GM23338 (cell line): ENCODE data around the gene PLD1. TPM values are rescaled to one million over a fixed set of nuclear protein-coding genes. Genes with fewer than 3 reads are reported as not detected.

Experiments
- ATAC-seq: fragments of 200-7000 bp; cut with Tn5 transposase; 3 replicates; pipeline ENCODE4 v1.9.1; 2020
- DNase-seq: peaks from one replicate; pipeline ENCODE4 v3.0.0-alpha.2; 2015; ENCODE audit warnings: low spot score
- H2AFZ ChIP-seq: fragments of 200-600 bp; sonication (generic); 2 replicates; pipeline ENCODE4 v1.8.0; 2016; ENCODE audit warnings: antibody characterized with exemption, mild to moderate bottlenecking, moderate library complexity
- H3F3A ChIP-seq: fragments of 200-600 bp; sonication (generic); replicated peaks from 2 replicates; pipeline ENCODE4 v1.8.0; 2017; ENCODE audit warnings: antibody characterized with exemption, mixed run types, low read depth
- H3K27ac ChIP-seq: fragments of 200-600 bp; sonication (generic); 2 replicates; pipeline ENCODE4 v1.6.1; 2016; ENCODE audit warnings: low read depth
- H3K27me3 ChIP-seq: fragments of 200-600 bp; sonication (generic); 2 replicates; pipeline ENCODE4 v1.8.0; 2016; ENCODE audit warnings: mild to moderate bottlenecking, mixed run types, moderate library complexity; ENCODE audit not compliant: insufficient read depth
- H3K36me3 ChIP-seq: fragments of 200-600 bp; sonication (generic); 2 replicates; pipeline ENCODE4 v1.8.0; 2016; ENCODE audit warnings: mild to moderate bottlenecking; ENCODE audit not compliant: insufficient read depth
- H3K4me1 ChIP-seq: fragments of 200-600 bp; sonication (generic); 2 replicates; pipeline ENCODE4 v1.8.0; 2016; ENCODE audit warnings: mild to moderate bottlenecking, moderate library complexity; ENCODE audit not compliant: insufficient read depth
- H3K4me2 ChIP-seq: fragments of 200-600 bp; sonication (generic); 2 replicates; pipeline ENCODE4 v1.7.1; 2017; ENCODE audit warnings: mixed run types
- H3K4me3 ChIP-seq: fragments of 200-600 bp; sonication (generic); 2 replicates; pipeline ENCODE4 v1.6.1; 2016; ENCODE audit warnings: mixed run types
- H3K79me2 ChIP-seq: fragments of 200-600 bp; sonication (generic); replicated peaks from 2 replicates; pipeline ENCODE4 v1.8.0; 2017; ENCODE audit warnings: mild to moderate bottlenecking; ENCODE audit not compliant: insufficient read depth
- H3K9me2 ChIP-seq: fragments of 200-600 bp; sonication (generic); 2 replicates; pipeline ENCODE4 v1.8.0; 2017; ENCODE audit not compliant: insufficient read depth
- H4K20me1 ChIP-seq: fragments of 200-600 bp; sonication (generic); replicated peaks from 2 replicates; pipeline ENCODE4 v1.8.0; 2017; ENCODE audit warnings: mild to moderate bottlenecking; ENCODE audit not compliant: insufficient read depth
- H3K27ac Mint-ChIP-seq: 2 replicates; pipeline ENCODE4 v1.8.0; 2020; ENCODE audit warnings: inconsistent platforms, mild to moderate bottlenecking, moderate library complexity, mixed read lengths
- H3K27me3 Mint-ChIP-seq: 3 replicates; pipeline ENCODE4 v1.8.0; 2022; ENCODE audit warnings: low read depth, mild to moderate bottlenecking, moderate library complexity, mixed read lengths, inconsistent platforms; ENCODE audit not compliant: insufficient read depth, poor library complexity
- H3K36me3 Mint-ChIP-seq: 3 replicates; pipeline ENCODE4 v1.8.0; 2021; ENCODE audit warnings: low read depth, mild to moderate bottlenecking, inconsistent platforms, moderate library complexity, mixed read lengths
- H3K4me1 Mint-ChIP-seq: 3 replicates; pipeline ENCODE4 v1.8.0; 2020; ENCODE audit warnings: mild to moderate bottlenecking, inconsistent platforms, mixed read lengths
- H3K4me3 Mint-ChIP-seq: 3 replicates; pipeline ENCODE4 v1.8.0; 2021; ENCODE audit warnings: moderate library complexity, mild to moderate bottlenecking, inconsistent platforms, mixed read lengths
- H3K9me3 Mint-ChIP-seq: 3 replicates; pipeline ENCODE4 v1.8.0; 2020; ENCODE audit warnings: moderate library complexity, mild to moderate bottlenecking, inconsistent platforms, mixed read lengths
- CREB1 ChIP-seq: fragments of 250-450 bp; sonication (Bioruptor Pico); IDR thresholded peaks from 2 replicates; pipeline ENCODE4 v1.5.0; 2020; ENCODE audit warnings: low read depth, mild to moderate bottlenecking, moderate library complexity
- EZH2 ChIP-seq: fragments of 200-600 bp; sonication (generic); IDR thresholded peaks from one replicate; pipeline ENCODE4 v1.8.0; 2017; ENCODE audit warnings: antibody characterized with exemption, mild to moderate bottlenecking, low read depth; ENCODE audit not compliant: unreplicated experiment
- EZH2phosphoT487 ChIP-seq: fragments of 200-600 bp; sonication (generic); IDR thresholded peaks from one replicate; pipeline ENCODE4 v1.8.1; 2018; ENCODE audit warnings: antibody characterized with exemption; ENCODE audit not compliant: unreplicated experiment
- JUNB ChIP-seq: IDR thresholded peaks from one replicate; pipeline ENCODE4 v1.6.1; 2016; ENCODE audit warnings: antibody characterized with exemption; ENCODE audit not compliant: unreplicated experiment
- NANOG ChIP-seq: IDR thresholded peaks from 2 replicates; pipeline ENCODE4 v1.6.1; 2016; ENCODE audit warnings: antibody characterized with exemption, borderline replicate concordance
- POLR2AphosphoS5 ChIP-seq: IDR thresholded peaks from 2 replicates; pipeline ENCODE4 v1.6.1; 2016; ENCODE audit warnings: antibody characterized with exemption, low read depth
- REST ChIP-seq: IDR thresholded peaks from one replicate; pipeline ENCODE4 v1.6.1; 2018; ENCODE audit warnings: antibody characterized with exemption; ENCODE audit not compliant: unreplicated experiment
- STAT1 ChIP-seq: IDR thresholded peaks from one replicate; pipeline ENCODE4 v1.6.1; 2016; ENCODE audit warnings: antibody characterized with exemption; ENCODE audit not compliant: unreplicated experiment
- ZNF114 ChIP-seq: fragments of 250-450 bp; sonication (Bioruptor Pico); IDR thresholded peaks from 2 replicates; pipeline ENCODE4 v1.5.0; 2020; ENCODE audit warnings: mild to moderate bottlenecking, moderate library complexity
- ZNF331 ChIP-seq: fragments of 250-450 bp; sonication (Bioruptor Pico); IDR thresholded peaks from 2 replicates; pipeline ENCODE4 v1.5.0; 2020; ENCODE audit warnings: low read depth, mild to moderate bottlenecking, moderate library complexity
- polyA plus RNA-seq: library from polyadenylated mRNA; unstranded; fragments of >200 nt; fragmentation: Nextera tagmentation; extraction: Ambion mirVana; gene quantifications from 2 replicates; pipeline ENCODE4 v1.2.1, GENCODE V29; 2016
- total RNA-seq: library from RNA; depleted of rRNA; stranded (reverse); fragments of >200 nt; shearing (Covaris generic); gene quantifications from 2 replicates; pipeline ENCODE4 v1.2.3, GENCODE V29; 2014
- TF ChIP-seq, protein P1 (sequence below): IDR thresholded peaks from 2 replicates; pipeline ENCODE4 v1.6.1; 2016; ENCODE audit warnings: antibody characterized with exemption
- TF ChIP-seq, protein P2 (sequence below), 2 experiments: fragments of 200-600 bp in 1 of 2; sonication (generic) in 1 of 2; conservative IDR thresholded peaks; 2 replicates each; pipeline versions ENCODE4 v1.5.1 to v1.6.1; 2016 to 2017; ENCODE audit warnings: antibody characterized with exemption in 2 of 2, low read depth in 2 of 2, mild to moderate bottlenecking in 2 of 2, moderate library complexity in 1 of 2
- TF ChIP-seq, protein P3 (sequence below): fragments of 250-450 bp; sonication (Bioruptor Pico); IDR thresholded peaks from 2 replicates; pipeline ENCODE4 v1.5.0; 2020; ENCODE audit warnings: mild to moderate bottlenecking, moderate library complexity

Gene PLD1
- total and polyA plus RNA-seq, 2 experiments from 2014 or later = 1.4 to 2.2 TPM

- Histone ChIP-seq H3K4me2 (no peak overlapping the region), H3K9me2 (no peaks in the 10 kb centered on the region), H2AFZ (no peak overlapping the region), H3K4me3 (no peak overlapping the region), H3K4me1 (no peaks in the 10 kb centered on the region), H3K27ac (no peak overlapping the region), H3K79me2 (no peaks in the 10 kb centered on the region), H3K27me3 (no peaks in the 10 kb centered on the region), H3K36me3 (no peaks in the 10 kb centered on the region), H4K20me1 (no peaks in the 10 kb centered on the region), H3F3A (no peaks in the 10 kb centered on the region)
- no peak for DNase-seq
- H3K4me1 Mint-ChIP-seq = peaks cover 1% of the 10 kb centered on the region; the same call in 1 of the 3 replicates
- H3K4me3 Mint-ChIP-seq = no peak overlapping the region
- no peak overlapping the region for H3K27ac Mint-ChIP-seq
- no peak for ATAC-seq
- H3K9me3 Mint-ChIP-seq = no peaks in the 10 kb centered on the region
- H3K27me3 Mint-ChIP-seq = no peaks in the 10 kb centered on the region
- H3K36me3 Mint-ChIP-seq = no peaks in the 10 kb centered on the region
- TF ChIP-seq CREB1 (CRISPR knock-in tag) (no peak), ZNF114 (CRISPR knock-in tag) (no peak), POLR2AphosphoS5 (no peak), REST (no peak), EZH2phosphoT487 (no peak), ZNF331 (CRISPR knock-in tag) (no peak), JUNB (no peak), NANOG (no peak), EZH2 (no peak), STAT1 (no peak)
- TF ChIP-seq, protein P1, sequence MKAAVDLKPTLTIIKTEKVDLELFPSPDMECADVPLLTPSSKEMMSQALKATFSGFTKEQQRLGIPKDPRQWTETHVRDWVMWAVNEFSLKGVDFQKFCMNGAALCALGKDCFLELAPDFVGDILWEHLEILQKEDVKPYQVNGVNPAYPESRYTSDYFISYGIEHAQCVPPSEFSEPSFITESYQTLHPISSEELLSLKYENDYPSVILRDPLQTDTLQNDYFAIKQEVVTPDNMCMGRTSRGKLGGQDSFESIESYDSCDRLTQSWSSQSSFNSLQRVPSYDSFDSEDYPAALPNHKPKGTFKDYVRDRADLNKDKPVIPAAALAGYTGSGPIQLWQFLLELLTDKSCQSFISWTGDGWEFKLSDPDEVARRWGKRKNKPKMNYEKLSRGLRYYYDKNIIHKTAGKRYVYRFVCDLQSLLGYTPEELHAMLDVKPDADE = no peak
- TF ChIP-seq, protein P2, sequence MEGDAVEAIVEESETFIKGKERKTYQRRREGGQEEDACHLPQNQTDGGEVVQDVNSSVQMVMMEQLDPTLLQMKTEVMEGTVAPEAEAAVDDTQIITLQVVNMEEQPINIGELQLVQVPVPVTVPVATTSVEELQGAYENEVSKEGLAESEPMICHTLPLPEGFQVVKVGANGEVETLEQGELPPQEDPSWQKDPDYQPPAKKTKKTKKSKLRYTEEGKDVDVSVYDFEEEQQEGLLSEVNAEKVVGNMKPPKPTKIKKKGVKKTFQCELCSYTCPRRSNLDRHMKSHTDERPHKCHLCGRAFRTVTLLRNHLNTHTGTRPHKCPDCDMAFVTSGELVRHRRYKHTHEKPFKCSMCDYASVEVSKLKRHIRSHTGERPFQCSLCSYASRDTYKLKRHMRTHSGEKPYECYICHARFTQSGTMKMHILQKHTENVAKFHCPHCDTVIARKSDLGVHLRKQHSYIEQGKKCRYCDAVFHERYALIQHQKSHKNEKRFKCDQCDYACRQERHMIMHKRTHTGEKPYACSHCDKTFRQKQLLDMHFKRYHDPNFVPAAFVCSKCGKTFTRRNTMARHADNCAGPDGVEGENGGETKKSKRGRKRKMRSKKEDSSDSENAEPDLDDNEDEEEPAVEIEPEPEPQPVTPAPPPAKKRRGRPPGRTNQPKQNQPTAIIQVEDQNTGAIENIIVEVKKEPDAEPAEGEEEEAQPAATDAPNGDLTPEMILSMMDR (conservative IDR thresholded peaks at IDR 0.05; ENCODE audit: low read depth in 2 of 2) = no peak
- TF ChIP-seq, protein P3, sequence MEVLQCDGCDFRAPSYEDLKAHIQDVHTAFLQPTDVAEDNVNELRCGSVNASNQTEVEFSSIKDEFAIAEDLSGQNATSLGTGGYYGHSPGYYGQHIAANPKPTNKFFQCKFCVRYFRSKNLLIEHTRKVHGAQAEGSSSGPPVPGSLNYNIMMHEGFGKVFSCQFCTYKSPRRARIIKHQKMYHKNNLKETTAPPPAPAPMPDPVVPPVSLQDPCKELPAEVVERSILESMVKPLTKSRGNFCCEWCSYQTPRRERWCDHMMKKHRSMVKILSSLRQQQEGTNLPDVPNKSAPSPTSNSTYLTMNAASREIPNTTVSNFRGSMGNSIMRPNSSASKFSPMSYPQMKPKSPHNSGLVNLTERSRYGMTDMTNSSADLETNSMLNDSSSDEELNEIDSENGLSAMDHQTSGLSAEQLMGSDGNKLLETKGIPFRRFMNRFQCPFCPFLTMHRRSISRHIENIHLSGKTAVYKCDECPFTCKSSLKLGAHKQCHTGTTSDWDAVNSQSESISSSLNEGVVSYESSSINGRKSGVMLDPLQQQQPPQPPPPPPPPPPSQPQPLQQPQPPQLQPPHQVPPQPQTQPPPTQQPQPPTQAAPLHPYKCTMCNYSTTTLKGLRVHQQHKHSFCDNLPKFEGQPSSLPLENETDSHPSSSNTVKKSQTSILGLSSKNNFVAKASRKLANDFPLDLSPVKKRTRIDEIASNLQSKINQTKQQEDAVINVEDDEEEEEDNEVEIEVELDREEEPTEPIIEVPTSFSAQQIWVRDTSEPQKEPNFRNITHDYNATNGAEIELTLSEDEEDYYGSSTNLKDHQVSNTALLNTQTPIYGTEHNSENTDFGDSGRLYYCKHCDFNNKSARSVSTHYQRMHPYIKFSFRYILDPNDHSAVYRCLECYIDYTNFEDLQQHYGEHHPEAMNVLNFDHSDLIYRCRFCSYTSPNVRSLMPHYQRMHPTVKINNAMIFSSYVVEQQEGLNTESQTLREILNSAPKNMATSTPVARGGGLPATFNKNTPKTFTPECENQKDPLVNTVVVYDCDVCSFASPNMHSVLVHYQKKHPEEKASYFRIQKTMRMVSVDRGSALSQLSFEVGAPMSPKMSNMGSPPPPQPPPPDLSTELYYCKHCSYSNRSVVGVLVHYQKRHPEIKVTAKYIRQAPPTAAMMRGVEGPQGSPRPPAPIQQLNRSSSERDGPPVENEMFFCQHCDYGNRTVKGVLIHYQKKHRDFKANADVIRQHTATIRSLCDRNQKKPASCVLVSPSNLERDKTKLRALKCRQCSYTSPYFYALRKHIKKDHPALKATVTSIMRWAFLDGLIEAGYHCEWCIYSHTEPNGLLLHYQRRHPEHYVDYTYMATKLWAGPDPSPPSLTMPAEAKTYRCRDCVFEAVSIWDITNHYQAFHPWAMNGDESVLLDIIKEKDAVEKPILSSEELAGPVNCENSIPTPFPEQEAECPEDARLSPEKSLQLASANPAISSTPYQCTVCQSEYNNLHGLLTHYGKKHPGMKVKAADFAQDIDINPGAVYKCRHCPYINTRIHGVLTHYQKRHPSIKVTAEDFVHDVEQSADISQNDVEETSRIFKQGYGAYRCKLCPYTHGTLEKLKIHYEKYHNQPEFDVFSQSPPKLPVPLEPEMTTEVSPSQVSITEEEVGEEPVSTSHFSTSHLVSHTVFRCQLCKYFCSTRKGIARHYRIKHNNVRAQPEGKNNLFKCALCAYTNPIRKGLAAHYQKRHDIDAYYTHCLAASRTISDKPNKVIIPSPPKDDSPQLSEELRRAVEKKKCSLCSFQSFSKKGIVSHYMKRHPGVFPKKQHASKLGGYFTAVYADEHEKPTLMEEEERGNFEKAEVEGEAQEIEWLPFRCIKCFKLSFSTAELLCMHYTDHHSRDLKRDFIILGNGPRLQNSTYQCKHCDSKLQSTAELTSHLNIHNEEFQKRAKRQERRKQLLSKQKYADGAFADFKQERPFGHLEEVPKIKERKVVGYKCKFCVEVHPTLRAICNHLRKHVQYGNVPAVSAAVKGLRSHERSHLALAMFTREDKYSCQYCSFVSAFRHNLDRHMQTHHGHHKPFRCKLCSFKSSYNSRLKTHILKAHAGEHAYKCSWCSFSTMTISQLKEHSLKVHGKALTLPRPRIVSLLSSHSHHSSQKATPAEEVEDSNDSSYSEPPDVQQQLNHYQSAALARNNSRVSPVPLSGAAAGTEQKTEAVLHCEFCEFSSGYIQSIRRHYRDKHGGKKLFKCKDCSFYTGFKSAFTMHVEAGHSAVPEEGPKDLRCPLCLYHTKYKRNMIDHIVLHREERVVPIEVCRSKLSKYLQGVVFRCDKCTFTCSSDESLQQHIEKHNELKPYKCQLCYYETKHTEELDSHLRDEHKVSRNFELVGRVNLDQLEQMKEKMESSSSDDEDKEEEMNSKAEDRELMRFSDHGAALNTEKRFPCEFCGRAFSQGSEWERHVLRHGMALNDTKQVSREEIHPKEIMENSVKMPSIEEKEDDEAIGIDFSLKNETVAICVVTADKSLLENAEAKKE = no peak
These were observed 127.5 kb downstream of the PLD1 start for GRCh38 chr3:171682743-171683142.
